Naive thymus-derived CD4-positive, alpha-beta T cell (primary cell): Measurements from ENCODE around the gene GSG1L. TPM values are rescaled to one million over a fixed set of nuclear protein-coding genes. Genes with fewer than 3 reads are reported as not detected.

Source experiments
- ATAC-seq: fragments of 150-1000 bp; cut with Tn5 transposase; 2 replicates; pipeline ENCODE4 v1.10.0; 2021; ENCODE audit warnings: mild to moderate bottlenecking, moderate library complexity
- CTCF ChIA-PET: fragments of 350-600 bp; sonication (Branson Sonifier 250); formaldehyde crosslinking; loops from one replicate; lab custom pipeline; 2021; ENCODE audit warnings: antibody characterized with exemption; lab: Charles Lee
- POLR2A ChIA-PET: fragments of 350-600 bp; sonication (Branson Sonifier 250); formaldehyde crosslinking; loops from one replicate; lab custom pipeline; 2021; ENCODE audit warnings: antibody characterized with exemption, inconsistent platforms; lab: Charles Lee
- DNase-seq, 9 donors: peaks; one replicate each; pipeline versions ENCODE4 v3.0.0 to v3.0.0-alpha.2; 2020 to 2022; ENCODE audit warnings: mixed read lengths in 1 of 9
- H3K27ac ChIP-seq: one replicate; pipeline ENCODE4 v1.7.0; 2013; ENCODE audit warnings: mild to moderate bottlenecking, low read depth, low read length, moderate library complexity
- H3K27me3 ChIP-seq, 2 donors: one replicate each; pipeline ENCODE4 v1.7.0; 2013; ENCODE audit warnings: low read length in 2 of 2, mild to moderate bottlenecking in 2 of 2, moderate library complexity in 2 of 2; ENCODE audit not compliant: control insufficient read depth in 2 of 2, insufficient read depth in 2 of 2
- H3K36me3 ChIP-seq, 3 experiments: 1 replicate in 2 of 3; 2 replicates in 1 of 3; pipeline ENCODE4 v1.7.0; 2013; ENCODE audit warnings: low read length in 3 of 3, mild to moderate bottlenecking in 3 of 3, moderate library complexity in 1 of 3; ENCODE audit not compliant: insufficient read depth in 3 of 3, control insufficient read depth in 2 of 3
- H3K4me1 ChIP-seq, 2 donors: one replicate each; pipeline ENCODE4 v1.7.0; 2013; ENCODE audit warnings: low read length in 2 of 2, mild to moderate bottlenecking in 2 of 2, moderate library complexity in 1 of 2; ENCODE audit not compliant: control insufficient read depth in 2 of 2, insufficient read depth in 2 of 2
- H3K4me3 ChIP-seq: 2 replicates; pipeline ENCODE4 v1.7.0; 2013; ENCODE audit warnings: mild to moderate bottlenecking, low read length
- H3K9me3 ChIP-seq, 3 experiments: 1 replicate in 2 of 3; 2 replicates in 1 of 3; pipeline ENCODE4 v1.7.0; 2013; ENCODE audit warnings: low read length in 3 of 3; ENCODE audit not compliant: control insufficient read depth in 2 of 3
- H3K27ac Mint-ChIP-seq, 9 donors: one replicate each; pipeline ENCODE4 v1.8.0; 2020 to 2022; ENCODE audit warnings: mixed read lengths in 9 of 9, mild to moderate bottlenecking in 8 of 9, moderate library complexity in 5 of 9, inconsistent platforms in 2 of 9
- H3K27me3 Mint-ChIP-seq, 5 donors: one replicate each; pipeline ENCODE4 v1.8.0; 2021 to 2022; ENCODE audit warnings: mixed read lengths in 5 of 5, mild to moderate bottlenecking in 1 of 5
- H3K36me3 Mint-ChIP-seq, 5 donors: one replicate each; pipeline ENCODE4 v1.8.0; 2020 to 2022; ENCODE audit warnings: mixed read lengths in 5 of 5, mild to moderate bottlenecking in 3 of 5, inconsistent platforms in 1 of 5
- H3K4me1 Mint-ChIP-seq, 7 donors: one replicate each; pipeline ENCODE4 v1.8.0; 2020 to 2022; ENCODE audit warnings: mixed read lengths in 7 of 7, mild to moderate bottlenecking in 3 of 7, inconsistent platforms in 1 of 7
- H3K4me3 Mint-ChIP-seq, 10 donors: one replicate each; pipeline ENCODE4 v1.8.0; 2020 to 2022; ENCODE audit warnings: mild to moderate bottlenecking in 10 of 10, mixed read lengths in 10 of 10, moderate library complexity in 6 of 10, inconsistent platforms in 2 of 10
- H3K9me3 Mint-ChIP-seq, 11 donors: one replicate each; pipeline ENCODE4 v1.8.0; 2020 to 2022; ENCODE audit warnings: mixed read lengths in 11 of 11, mild to moderate bottlenecking in 4 of 11, inconsistent platforms in 1 of 11, moderate library complexity in 1 of 11
- intact Hi-C, 2 donors: fragments of 100-400 bp; cut with micrococcal nuclease; formaldehyde crosslinking; loops; one replicate each; pipeline ENCODE4 v1.15.1; 2023
- polyA plus RNA-seq, 2 donors: library from polyadenylated mRNA; unstranded; fragments of 300-500 nt; fragmentation: Illumina TruSeq; gene quantifications; one replicate each; pipeline ENCODE4 v1.2.3, GENCODE V29; 2021
- total RNA-seq, 6 experiments: library from RNA in 5 of 6; stranded (reverse) in 5 of 6; gene quantifications; 1 replicate in 5 of 6; 2 replicates in 1 of 6; pipeline ENCODE4 v1.2.3 and lab custom pipeline; 2021 to 2026

The GSG1L gene
- total and polyA plus RNA-seq, 7 experiments from 2014 or later, result 0.10 TPM; not detected in 6

- H3K4me3 ChIP-seq, result no peak overlapping the region
- no peaks in the 10 kb centered on the region for H3K9me3 ChIP-seq
- peaks cover 0 to 38% (median 14%) of the 10 kb centered on the region in 5 donors for H3K27me3 Mint-ChIP-seq
- no peaks in the 10 kb centered on the region for H3K4me1 ChIP-seq
- no peaks in the 10 kb centered on the region for H3K36me3 ChIP-seq
- ATAC-seq (no peak), DNase-seq (no peak)
- H3K4me1 Mint-ChIP-seq, result peaks cover 0 to under 1% (median 0%) of the 10 kb centered on the region in 7 donors
- H3K27ac Mint-ChIP-seq, result no peak overlapping the region
- intact Hi-C loops, result no loop called here
- no peak overlapping the region for H3K4me3 Mint-ChIP-seq
- POLR2A ChIA-PET, result no interaction called here
- H3K27me3 ChIP-seq, result no peaks in the 10 kb centered on the region
- H3K36me3 Mint-ChIP-seq, result no peaks in the 10 kb centered on the region
- peaks cover 0 to 11% (median 3%) of the 10 kb centered on the region in 11 donors for H3K9me3 Mint-ChIP-seq
- CTCF ChIA-PET, result no interaction called here
- H3K27ac ChIP-seq, result no peak overlapping the region
These were observed 239.5 kb downstream of the GSG1L start for GRCh38 chr16:27824006-27824405.

- H3K4me3 ChIP-seq, result no peak overlapping the region
- ChIA-PET CTCF (no interaction called here), POLR2A (no interaction called here)
- Mint-ChIP-seq H3K4me3 (no peak overlapping the region), H3K27me3 (peaks cover 0 to 34% (median 11%) of the 10 kb centered on the region in 5 donors), H3K27ac (no peak overlapping the region), H3K9me3 (peaks cover 0 to 7% (median 0%) of the 10 kb centered on the region in 11 donors), H3K4me1 (no peaks in the 10 kb centered on the region), H3K36me3 (no peaks in the 10 kb centered on the region)
- H3K9me3 ChIP-seq, result no peaks in the 10 kb centered on the region
- H3K4me1 ChIP-seq, result no peaks in the 10 kb centered on the region
- DNase-seq (no peak), ATAC-seq (no peak)
- intact Hi-C loops, result no loop called here
- no peaks in the 10 kb centered on the region for H3K27me3 ChIP-seq
- H3K36me3 ChIP-seq, result no peaks in the 10 kb centered on the region
- H3K27ac ChIP-seq, result no peak overlapping the region
These were observed 240.1 kb downstream of the GSG1L start for GRCh38 chr16:27823421-27823820.

- Histone ChIP-seq H3K36me3 (no peaks in the 10 kb centered on the region), H3K4me3 (no peak overlapping the region), H3K9me3 (no peaks in the 10 kb centered on the region), H3K4me1 (no peaks in the 10 kb centered on the region), H3K27ac (no peak overlapping the region), H3K27me3 (no peaks in the 10 kb centered on the region)
- H3K4me1 Mint-ChIP-seq, result no peaks in the 10 kb centered on the region
- ChIA-PET POLR2A (no interaction called here), CTCF (no interaction called here)
- H3K27me3 Mint-ChIP-seq, result peaks cover 0 to 34% (median 12%) of the 10 kb centered on the region in 5 donors
- no peaks in the 10 kb centered on the region for H3K36me3 Mint-ChIP-seq
- no peak overlapping the region for H3K4me3 Mint-ChIP-seq
- intact Hi-C loops, result no loop called here
- peaks cover 0 to 4% (median 0%) of the 10 kb centered on the region in 11 donors for H3K9me3 Mint-ChIP-seq
- ATAC-seq (no peak), DNase-seq (no peak)
- no peak overlapping the region for H3K27ac Mint-ChIP-seq
These were observed 240.5 kb downstream of the GSG1L start for GRCh38 chr16:27822996-27823395.

- H3K36me3 Mint-ChIP-seq, result no peaks in the 10 kb centered on the region
These were observed 241.0 kb downstream of the GSG1L start for GRCh38 chr16:27822529-27822928.

GRCh38 chr16:27820646-27821345 is 242.7 kb downstream of the GSG1L start:
- Mint-ChIP-seq H3K4me1 (no peaks in the 10 kb centered on the region), H3K27ac (no peak overlapping the region), H3K9me3 (peaks cover 0 to 1% (median 0%) of the 10 kb centered on the region in 11 donors), H3K27me3 (peaks cover 0 to 46% (median 22%) of the 10 kb centered on the region in 5 donors), H3K4me3 (no peak overlapping the region), H3K36me3 (no peaks in the 10 kb centered on the region)
- ChIA-PET CTCF (no interaction called here), POLR2A (no interaction called here)
- Histone ChIP-seq H3K36me3 (no peaks in the 10 kb centered on the region), H3K27ac (no peak overlapping the region), H3K9me3 (no peaks in the 10 kb centered on the region), H3K4me3 (no peak overlapping the region), H3K27me3 (no peaks in the 10 kb centered on the region), H3K4me1 (no peaks in the 10 kb centered on the region)
- ATAC-seq (no peak), DNase-seq (no peak)
- intact Hi-C loops, result no loop called here

More at GRCh38 chr16:27822529-27822928, 241.0 kb downstream of the GSG1L start:
- Histone ChIP-seq H3K27me3 (no peaks in the 10 kb centered on the region), H3K9me3 (no peaks in the 10 kb centered on the region), H3K4me3 (no peak overlapping the region), H3K4me1 (no peaks in the 10 kb centered on the region), H3K36me3 (no peaks in the 10 kb centered on the region), H3K27ac (no peak overlapping the region)
- Mint-ChIP-seq H3K9me3 (peaks cover 0 to 1% (median 0%) of the 10 kb centered on the region in 11 donors), H3K4me1 (no peaks in the 10 kb centered on the region), H3K27me3 (peaks cover 0 to 38% (median 17%) of the 10 kb centered on the region in 5 donors), H3K4me3 (no peak overlapping the region), H3K27ac (no peak overlapping the region)
- ChIA-PET CTCF (no interaction called here), POLR2A (no interaction called here)
- intact Hi-C loops, result no loop called here
- no peak for DNase-seq
- ATAC-seq, result no peak

- peaks cover 0 to 46% (median 25%) of the 10 kb centered on the region in 5 donors for H3K27me3 Mint-ChIP-seq
- H3K27ac Mint-ChIP-seq, result no peak overlapping the region
These were observed 243.5 kb downstream of the GSG1L start for GRCh38 chr16:27819881-27820610.

More at GRCh38 chr16:27819881-27820610, 243.5 kb downstream of the GSG1L start:
- H3K4me1 Mint-ChIP-seq, result no peaks in the 10 kb centered on the region
- H3K9me3 ChIP-seq, result no peaks in the 10 kb centered on the region
- H3K36me3 ChIP-seq, result no peaks in the 10 kb centered on the region
- ATAC-seq, result no peak
- no peaks in the 10 kb centered on the region for H3K27me3 ChIP-seq
- H3K4me3 ChIP-seq, result no peak overlapping the region
- H3K4me3 Mint-ChIP-seq, result no peak overlapping the region
- intact Hi-C loops, result no loop called here
- ChIA-PET CTCF (no interaction called here), POLR2A (no interaction called here)
- DNase-seq, result no peak
- H3K36me3 Mint-ChIP-seq, result no peaks in the 10 kb centered on the region
- H3K9me3 Mint-ChIP-seq, result peaks cover 0 to 5% (median 0%) of the 10 kb centered on the region in 11 donors
- no peak overlapping the region for H3K27ac ChIP-seq
- no peaks in the 10 kb centered on the region for H3K4me1 ChIP-seq
